Activated CD4-positive, alpha-beta memory T cell treated with anti-CD3 and anti-CD28 coated beads for 36 hours (primary cell): Measurements from ENCODE around the gene STAG3. TPM values are rescaled to one million over a fixed set of nuclear protein-coding genes. Genes with fewer than 3 reads are reported as not detected.

Experiments
- CTCF ChIA-PET: fragments of 350-600 bp; sonication (Branson Sonifier 250); formaldehyde crosslinking; loops from one replicate; lab custom pipeline; 2021; ENCODE audit warnings: antibody characterized with exemption, inconsistent platforms; lab: Charles Lee
- POLR2A ChIA-PET: fragments of 350-600 bp; sonication (Branson Sonifier 250); formaldehyde crosslinking; loops from one replicate; lab custom pipeline; 2021; ENCODE audit warnings: antibody characterized with exemption; lab: Charles Lee
- DNase-seq: peaks from one replicate; pipeline ENCODE4 v3.0.0-alpha.2; 2020
- H3K27ac Mint-ChIP-seq: one replicate; pipeline ENCODE4 v1.8.0; 2021; ENCODE audit warnings: mixed read lengths
- H3K27me3 Mint-ChIP-seq: one replicate; pipeline ENCODE4 v1.8.0; 2021; ENCODE audit warnings: mixed read lengths
- H3K36me3 Mint-ChIP-seq: one replicate; pipeline ENCODE4 v1.8.0; 2021; ENCODE audit warnings: mixed read lengths
- H3K4me1 Mint-ChIP-seq: one replicate; pipeline ENCODE4 v1.8.0; 2021; ENCODE audit warnings: low read depth, mixed read lengths
- H3K4me3 Mint-ChIP-seq: one replicate; pipeline ENCODE4 v1.8.0; 2021; ENCODE audit warnings: mild to moderate bottlenecking, mixed read lengths
- H3K9me3 Mint-ChIP-seq: one replicate; pipeline ENCODE4 v1.8.0; 2021; ENCODE audit warnings: mixed read lengths
- intact Hi-C: fragments of 100-400 bp; cut with micrococcal nuclease; formaldehyde crosslinking; loops from one replicate; pipeline ENCODE4 v1.15.1; 2023
- total RNA-seq, 2 experiments: library from RNA; stranded (reverse); gene quantifications; one replicate each; pipeline ENCODE4 v1.2.3, GENCODE V29; 2021

The STAG3 gene
- total RNA-seq, 2 experiments from 2014 or later = 20.8 to 20.9 TPM

DNA sequence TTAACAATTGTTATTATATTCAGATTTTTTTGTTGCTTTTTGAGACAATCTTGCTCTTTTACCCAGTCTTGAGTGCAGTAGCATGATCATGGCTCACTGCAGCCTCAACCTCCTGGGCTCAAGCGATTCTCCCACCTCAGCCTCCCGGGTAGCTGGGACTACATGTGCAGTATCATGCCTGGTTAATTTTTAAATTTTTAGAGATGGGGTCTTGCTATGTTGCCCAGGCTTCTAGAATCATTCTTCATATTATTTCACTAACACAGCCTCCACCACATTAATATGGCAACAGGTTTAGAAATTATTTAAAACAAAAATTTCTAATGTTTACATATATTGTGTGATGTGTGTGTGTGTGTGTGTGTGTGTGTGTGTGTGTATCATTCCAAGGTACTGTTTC lies 30.4 kb upstream of the STAG3 start:
- peaks cover 19% of the 10 kb centered on the region for H3K4me1 Mint-ChIP-seq
- no peaks in the 10 kb centered on the region for H3K9me3 Mint-ChIP-seq

DNA sequence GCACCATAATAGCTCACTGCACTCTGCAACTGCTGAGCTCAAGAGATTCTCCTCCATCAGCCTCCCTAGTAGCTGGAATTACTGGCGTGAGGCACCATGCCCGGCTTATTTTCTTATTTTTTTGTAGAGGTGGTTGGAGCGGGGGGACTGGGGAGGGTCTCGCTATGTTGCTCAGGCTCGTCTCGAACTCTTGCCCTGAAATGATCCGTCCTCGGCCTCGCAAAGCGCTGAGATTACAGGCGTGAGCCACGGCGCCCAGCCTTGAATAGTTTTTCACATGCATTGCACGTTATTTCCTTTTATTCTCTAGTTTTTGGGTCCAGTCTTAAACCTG lies 29.5 kb upstream of the STAG3 start:
- intact Hi-C loops = loop anchor here (1.0 to 2.0 kb wide), 5 partner anchors 10 to 280 kb away; partner anchors contain the start of genes GPC2, MBLAC1, STAG3 and TRAPPC14
- ChIA-PET CTCF (interaction anchor here (1.0 to 6.2 kb wide), 4 partner anchors 9 to 70 kb away, joined by 4 to 46 read pairs (median 8); no protein-coding TSS in a partner anchor), POLR2A (interaction anchor here (0.7 to 1.6 kb wide), 7 partner anchors 9 to 48 kb away, joined by 3 to 4 read pairs (median 3); partner anchors contain the start of genes CNPY4, GPC2 and MCM7)
- Mint-ChIP-seq H3K9me3 (no peaks in the 10 kb centered on the region), H3K36me3 (peaks cover 15% of the 10 kb centered on the region), H3K27me3 (no peaks in the 10 kb centered on the region), H3K4me3 (peak overlapping the region; percentile 95), H3K27ac (peak overlapping the region; percentile 94), H3K4me1 (peaks cover 23% of the 10 kb centered on the region)
- no peak for DNase-seq

More for the DNA sequence above, 30.4 kb upstream of the STAG3 start:
- POLR2A ChIA-PET = interaction anchor here (1.2 kb wide), 1 partner anchor 9 kb away, joined by 3 read pairs; no protein-coding TSS in a partner anchor
- no peaks in the 10 kb centered on the region for H3K27me3 Mint-ChIP-seq
- H3K27ac Mint-ChIP-seq = peak overlapping the region; percentile 94
- CTCF ChIA-PET = interaction anchor here (2.1 to 6.2 kb wide), 2 partner anchors 15 to 70 kb away, joined by 9 to 46 read pairs; no protein-coding TSS in a partner anchor
- DNase-seq = no peak
- no peak overlapping the region for H3K4me3 Mint-ChIP-seq
- H3K36me3 Mint-ChIP-seq = peaks cover 9% of the 10 kb centered on the region
- intact Hi-C loops = no loop called here

- H3K4me3 Mint-ChIP-seq = peak within 1 kb of the TSS; percentile 95
- H3K27ac Mint-ChIP-seq = peak within 1 kb of the TSS; percentile 94
- intact Hi-C loops = loop anchor here (1.0 to 2.0 kb wide), 5 partner anchors 10 to 280 kb away; partner anchors contain the start of genes GPC2, MBLAC1, STAG3 and TRAPPC14
- no peaks in the 10 kb centered on the region for H3K27me3 Mint-ChIP-seq
- ChIA-PET CTCF (interaction anchor here (1.0 to 6.2 kb wide), 4 partner anchors 8 to 69 kb away, joined by 4 to 46 read pairs (median 8); no protein-coding TSS in a partner anchor), POLR2A (interaction anchor here (0.6 to 1.6 kb wide), 9 partner anchors 9 to 280 kb away, joined by 3 to 4 read pairs (median 3); partner anchors contain the start of genes CNPY4, GPC2, MCM7 and ZCWPW1)
- H3K9me3 Mint-ChIP-seq = no peaks in the 10 kb centered on the region
- peaks cover 15% of the 10 kb centered on the region for H3K36me3 Mint-ChIP-seq
- peak; percentile 99 for DNase-seq
- peaks cover 25% of the 10 kb centered on the region for H3K4me1 Mint-ChIP-seq
These were observed 29.0 kb upstream of the STAG3 start, which contains the start of gene LAMTOR4 for GRCh38 chr7:100148559-100149328. LAMTOR4 (plus strand) TSS chr7:100148918; CDS start chr7:100148973, 55 bp downstream.

DNA sequence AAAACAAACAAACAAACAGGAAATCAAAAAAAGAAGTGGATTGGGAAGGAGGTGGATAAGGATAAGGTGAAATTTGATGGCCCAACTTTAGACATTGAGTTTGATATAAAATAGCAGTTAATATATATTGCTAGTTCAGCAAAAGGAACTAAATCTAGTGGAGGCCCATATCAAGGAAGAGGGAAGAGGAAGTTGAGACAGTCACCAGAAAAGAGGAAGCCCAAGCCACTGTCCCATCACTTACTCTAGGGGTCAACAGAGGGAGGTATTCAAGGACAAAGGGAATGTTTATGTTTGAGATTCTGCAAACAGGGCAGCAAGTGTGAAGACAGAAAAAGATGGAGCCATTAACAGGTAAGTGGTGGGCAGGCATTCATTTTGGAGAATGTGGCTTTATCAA lies 25.3 kb upstream of the STAG3 start:
- Mint-ChIP-seq H3K27me3 (no peaks in the 10 kb centered on the region), H3K27ac (peak overlapping the region; percentile 5)
- POLR2A ChIA-PET = no interaction called here

GRCh38 chr7:100152937-100153666 lies 24.6 kb upstream of the STAG3 start:
- intact Hi-C loops = no loop called here
- H3K4me1 Mint-ChIP-seq = peaks cover 46% of the 10 kb centered on the region
- H3K27me3 Mint-ChIP-seq = no peaks in the 10 kb centered on the region
- ChIA-PET CTCF (interaction anchor here (0.7 kb wide), 1 partner anchor 461 kb away, joined by 3 read pairs; no protein-coding TSS in a partner anchor), POLR2A (interaction anchor here (0.6 kb wide), 1 partner anchor 68 kb away, joined by 3 read pairs; no protein-coding TSS in a partner anchor)
- no peaks in the 10 kb centered on the region for H3K9me3 Mint-ChIP-seq
- no peak for DNase-seq
- no peak overlapping the region for H3K4me3 Mint-ChIP-seq
- peaks cover 38% of the 10 kb centered on the region for H3K36me3 Mint-ChIP-seq
- H3K27ac Mint-ChIP-seq = no peak overlapping the region

More for the DNA sequence above, 25.3 kb upstream of the STAG3 start:
- CTCF ChIA-PET = interaction anchor here (0.7 kb wide), 1 partner anchor 462 kb away, joined by 3 read pairs; no protein-coding TSS in a partner anchor
- Mint-ChIP-seq H3K4me3 (no peak overlapping the region), H3K4me1 (peaks cover 44% of the 10 kb centered on the region), H3K9me3 (no peaks in the 10 kb centered on the region), H3K36me3 (peaks cover 34% of the 10 kb centered on the region)
- intact Hi-C loops = no loop called here
- DNase-seq = no peak

DNA sequence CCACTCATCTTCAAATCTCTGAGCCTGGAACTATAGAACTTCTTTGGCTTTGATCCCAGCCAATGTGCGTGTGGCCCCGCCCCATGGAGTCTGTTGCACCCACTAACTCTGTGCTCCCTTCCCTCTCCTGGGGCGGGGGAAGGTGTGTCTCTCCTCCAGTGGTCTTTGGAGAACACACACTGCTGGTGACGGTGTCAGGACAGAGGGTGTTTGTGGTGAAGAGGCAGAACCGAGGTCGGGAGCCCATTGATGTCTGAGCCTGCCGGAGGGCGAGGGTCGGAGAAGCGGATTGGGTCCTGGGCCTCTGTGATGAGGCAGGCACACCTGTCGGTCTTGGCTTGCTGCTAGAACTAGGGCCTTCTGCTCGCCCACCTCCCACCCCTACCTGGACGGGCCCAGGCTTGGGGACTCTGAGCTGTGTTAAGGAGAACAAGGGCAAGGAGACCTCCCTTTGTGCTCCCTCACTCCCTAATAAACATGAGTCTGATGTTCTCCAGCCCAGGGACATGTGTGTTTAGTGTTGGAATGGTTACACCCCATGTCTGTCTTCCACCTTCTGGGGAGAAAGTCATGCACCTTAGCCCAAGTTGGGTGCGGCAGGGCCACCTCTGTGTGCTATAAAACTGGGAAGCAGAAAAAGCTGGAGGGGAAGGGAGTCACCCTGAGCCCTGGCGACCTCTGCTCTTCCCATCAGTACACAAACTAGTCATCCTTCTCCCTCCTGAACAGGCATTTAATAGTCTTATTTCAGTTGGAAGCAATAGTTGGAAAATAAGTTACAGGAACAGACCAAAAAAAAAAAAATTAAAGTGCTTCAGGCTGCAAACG lies 23.8 kb upstream of the STAG3 start:
- CTCF ChIA-PET = no interaction called here
- H3K36me3 Mint-ChIP-seq = peaks cover 38% of the 10 kb centered on the region
- intact Hi-C loops = no loop called here
- H3K9me3 Mint-ChIP-seq = no peaks in the 10 kb centered on the region
- no peak for DNase-seq
- H3K4me3 Mint-ChIP-seq = no peak overlapping the region
- peak overlapping the region; percentile 51 for H3K27ac Mint-ChIP-seq
- peaks cover 43% of the 10 kb centered on the region for H3K4me1 Mint-ChIP-seq
- POLR2A ChIA-PET = interaction anchor here (0.6 kb wide), 1 partner anchor 67 kb away, joined by 3 read pairs; no protein-coding TSS in a partner anchor
- H3K27me3 Mint-ChIP-seq = no peaks in the 10 kb centered on the region

GRCh38 chr7:100154651-100155491 lies 22.8 kb upstream of the STAG3 start:
- Mint-ChIP-seq H3K27ac (no peak overlapping the region), H3K9me3 (no peaks in the 10 kb centered on the region), H3K4me3 (no peak overlapping the region), H3K36me3 (peaks cover 38% of the 10 kb centered on the region), H3K27me3 (no peaks in the 10 kb centered on the region), H3K4me1 (peaks cover 47% of the 10 kb centered on the region)
- DNase-seq = no peak
- intact Hi-C loops = no loop called here
- POLR2A ChIA-PET = no interaction called here
- CTCF ChIA-PET = no interaction called here

GRCh38 chr7:100155553-100156317 lies 22.0 kb upstream of the STAG3 start:
- Mint-ChIP-seq H3K27ac (no peak overlapping the region), H3K27me3 (no peaks in the 10 kb centered on the region), H3K4me3 (no peak overlapping the region), H3K36me3 (peaks cover 34% of the 10 kb centered on the region), H3K4me1 (peaks cover 40% of the 10 kb centered on the region), H3K9me3 (no peaks in the 10 kb centered on the region)
- intact Hi-C loops = no loop called here
- no peak for DNase-seq
- POLR2A ChIA-PET = interaction anchor here (0.6 kb wide), 1 partner anchor 74 kb away, joined by 3 read pairs; no protein-coding TSS in a partner anchor
- CTCF ChIA-PET = interaction anchor here (0.9 kb wide), 1 partner anchor 252 kb away, joined by 4 read pairs; no protein-coding TSS in a partner anchor

DNA sequence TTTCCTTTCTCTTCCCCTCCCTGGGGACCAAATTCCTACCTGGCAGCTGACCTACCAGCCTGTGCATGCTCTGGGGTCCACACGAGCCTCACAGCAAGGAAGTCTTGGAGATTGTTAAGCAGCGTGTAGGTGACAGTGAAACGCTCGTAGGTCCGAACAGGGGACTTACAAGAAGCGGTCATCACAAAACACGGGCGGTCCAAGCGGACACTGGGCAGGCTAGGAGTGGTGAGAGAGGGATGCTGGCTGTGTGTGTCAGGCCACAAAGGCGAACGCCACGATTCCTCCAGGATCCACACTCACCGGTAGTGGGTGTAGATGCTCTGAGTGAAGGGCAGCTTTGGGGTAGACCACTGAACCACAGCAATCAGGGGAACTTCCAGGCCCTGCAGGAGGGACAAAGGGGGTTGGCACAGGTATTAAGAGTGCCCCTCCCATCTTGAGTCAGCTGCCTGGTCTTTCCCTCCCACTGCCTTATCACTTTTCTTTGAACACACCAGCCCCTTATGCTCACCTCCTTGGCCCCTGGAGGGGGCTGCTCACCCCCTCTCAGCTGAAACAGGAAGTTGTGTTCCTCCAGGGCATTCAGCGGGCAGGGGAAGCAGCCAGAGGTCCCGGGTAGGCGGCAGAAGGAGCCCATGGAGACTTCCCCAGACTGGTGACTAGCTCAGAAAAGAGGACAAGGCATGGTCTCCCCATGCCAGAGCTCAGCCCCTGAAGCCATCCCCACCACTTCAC lies 21.2 kb upstream of the STAG3 start:
- POLR2A ChIA-PET = interaction anchor here (0.8 to 0.9 kb wide), 2 partner anchors 9 to 30 kb away, joined by 3 read pairs; partner anchors contain the start of gene MBLAC1

More for the DNA sequence above, 21.2 kb upstream of the STAG3 start:
- no peaks in the 10 kb centered on the region for H3K9me3 Mint-ChIP-seq
- H3K4me3 Mint-ChIP-seq = peak overlapping the region; percentile 55
- peak overlapping the region; percentile 72 for H3K27ac Mint-ChIP-seq
- no peaks in the 10 kb centered on the region for H3K27me3 Mint-ChIP-seq
- CTCF ChIA-PET = interaction anchor here (0.9 to 1.8 kb wide), 5 partner anchors 8 to 251 kb away, joined by 3 to 6 read pairs (median 4); partner anchors contain the start of gene LAMTOR4
- no peak for DNase-seq
- intact Hi-C loops = no loop called here
- peaks cover 34% of the 10 kb centered on the region for H3K36me3 Mint-ChIP-seq
- H3K4me1 Mint-ChIP-seq = peaks cover 40% of the 10 kb centered on the region
